H1 (cell line): ENCODE measurements around the gene MRPL32. TPM values are rescaled to one million over a fixed set of nuclear protein-coding genes. Genes with fewer than 3 reads are reported as not detected.

Source experiments
- CEBPB ChIP-seq: IDR thresholded peaks from 2 replicates; pipeline ENCODE4 v1.6.1; 2012; ENCODE audit warnings: low read depth, low read length
- CTBP2 ChIP-seq: IDR thresholded peaks from 2 replicates; pipeline ENCODE4 v1.7.0; 2011; ENCODE audit warnings: borderline replicate concordance, mild to moderate bottlenecking, moderate library complexity, mixed read lengths, low read length; ENCODE audit not compliant: insufficient read depth, insufficient read length
- POLR2AphosphoS5 ChIP-seq: IDR thresholded peaks from 2 replicates; pipeline ENCODE4 v1.6.1; 2011; ENCODE audit warnings: low read depth, low read length
- TBP ChIP-seq: IDR thresholded peaks from 2 replicates; pipeline ENCODE4 v1.6.1; 2011; ENCODE audit warnings: low read depth, low read length, improper control_type of control experiment
- polyA plus RNA-seq, 7 experiments: library from polyadenylated mRNA; depleted of rRNA in 3 of 7; stranded (reverse) in 5 of 7; unstranded in 2 of 7; fragments of >200 nt in 5 of 7; fragments of 200-250 nt in 2 of 7; gene quantifications; 1 replicate in 5 of 7; 2 replicates in 1 of 7; 4 replicates in 1 of 7; pipeline versions ENCODE4 v1.2.1 to v1.2.3, GENCODE V29; 2011 to 2013; ENCODE audit warnings: missing spikeins in 2 of 7, mixed read lengths in 2 of 7
- total RNA-seq: library from RNA; stranded (reverse); fragmentation: NEBNext Ultra II Directional; extraction: Animal tissue kit (Norgen Biotek cat#: 25700); gene quantifications from 2 replicates; pipeline ENCODE4 v1.2.1, GENCODE V29; 2021
- TF ChIP-seq, protein P1 (sequence below): fragments of 300-600 bp; sonication (generic); IDR thresholded peaks from 2 replicates; pipeline ENCODE4 v1.7.1; 2012; ENCODE audit warnings: low read length, moderate library complexity, mild to moderate bottlenecking, inconsistent platforms; ENCODE audit not compliant: insufficient replicate concordance

Gene MRPL32
- total and polyA plus RNA-seq, 2 of the 8 experiments (the other 6 are each of a cell fraction or from before 2014, with no cell fraction given): 50.9 to 97.2 TPM

DNA sequence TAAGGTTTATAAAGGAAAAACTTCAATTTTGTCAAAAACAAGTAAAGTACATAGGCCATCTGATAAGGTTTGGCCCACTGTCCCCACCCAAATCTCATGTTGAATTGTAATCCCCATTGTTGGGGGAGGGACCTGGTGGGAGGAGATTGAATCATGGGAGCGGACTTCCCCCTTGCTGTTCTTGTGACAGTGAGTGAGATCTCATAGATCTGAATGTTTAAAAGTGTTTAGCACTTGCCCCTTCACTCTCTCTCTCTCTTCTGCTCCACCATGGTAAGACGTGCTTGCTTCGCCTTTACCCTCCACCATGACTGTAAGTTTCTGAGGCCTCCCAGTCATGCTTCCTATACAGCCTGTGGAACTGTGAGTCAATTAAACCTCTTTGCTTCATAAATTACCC, 18.2 kb downstream of the MRPL32 start (continued):
- TF ChIP-seq, protein P1, sequence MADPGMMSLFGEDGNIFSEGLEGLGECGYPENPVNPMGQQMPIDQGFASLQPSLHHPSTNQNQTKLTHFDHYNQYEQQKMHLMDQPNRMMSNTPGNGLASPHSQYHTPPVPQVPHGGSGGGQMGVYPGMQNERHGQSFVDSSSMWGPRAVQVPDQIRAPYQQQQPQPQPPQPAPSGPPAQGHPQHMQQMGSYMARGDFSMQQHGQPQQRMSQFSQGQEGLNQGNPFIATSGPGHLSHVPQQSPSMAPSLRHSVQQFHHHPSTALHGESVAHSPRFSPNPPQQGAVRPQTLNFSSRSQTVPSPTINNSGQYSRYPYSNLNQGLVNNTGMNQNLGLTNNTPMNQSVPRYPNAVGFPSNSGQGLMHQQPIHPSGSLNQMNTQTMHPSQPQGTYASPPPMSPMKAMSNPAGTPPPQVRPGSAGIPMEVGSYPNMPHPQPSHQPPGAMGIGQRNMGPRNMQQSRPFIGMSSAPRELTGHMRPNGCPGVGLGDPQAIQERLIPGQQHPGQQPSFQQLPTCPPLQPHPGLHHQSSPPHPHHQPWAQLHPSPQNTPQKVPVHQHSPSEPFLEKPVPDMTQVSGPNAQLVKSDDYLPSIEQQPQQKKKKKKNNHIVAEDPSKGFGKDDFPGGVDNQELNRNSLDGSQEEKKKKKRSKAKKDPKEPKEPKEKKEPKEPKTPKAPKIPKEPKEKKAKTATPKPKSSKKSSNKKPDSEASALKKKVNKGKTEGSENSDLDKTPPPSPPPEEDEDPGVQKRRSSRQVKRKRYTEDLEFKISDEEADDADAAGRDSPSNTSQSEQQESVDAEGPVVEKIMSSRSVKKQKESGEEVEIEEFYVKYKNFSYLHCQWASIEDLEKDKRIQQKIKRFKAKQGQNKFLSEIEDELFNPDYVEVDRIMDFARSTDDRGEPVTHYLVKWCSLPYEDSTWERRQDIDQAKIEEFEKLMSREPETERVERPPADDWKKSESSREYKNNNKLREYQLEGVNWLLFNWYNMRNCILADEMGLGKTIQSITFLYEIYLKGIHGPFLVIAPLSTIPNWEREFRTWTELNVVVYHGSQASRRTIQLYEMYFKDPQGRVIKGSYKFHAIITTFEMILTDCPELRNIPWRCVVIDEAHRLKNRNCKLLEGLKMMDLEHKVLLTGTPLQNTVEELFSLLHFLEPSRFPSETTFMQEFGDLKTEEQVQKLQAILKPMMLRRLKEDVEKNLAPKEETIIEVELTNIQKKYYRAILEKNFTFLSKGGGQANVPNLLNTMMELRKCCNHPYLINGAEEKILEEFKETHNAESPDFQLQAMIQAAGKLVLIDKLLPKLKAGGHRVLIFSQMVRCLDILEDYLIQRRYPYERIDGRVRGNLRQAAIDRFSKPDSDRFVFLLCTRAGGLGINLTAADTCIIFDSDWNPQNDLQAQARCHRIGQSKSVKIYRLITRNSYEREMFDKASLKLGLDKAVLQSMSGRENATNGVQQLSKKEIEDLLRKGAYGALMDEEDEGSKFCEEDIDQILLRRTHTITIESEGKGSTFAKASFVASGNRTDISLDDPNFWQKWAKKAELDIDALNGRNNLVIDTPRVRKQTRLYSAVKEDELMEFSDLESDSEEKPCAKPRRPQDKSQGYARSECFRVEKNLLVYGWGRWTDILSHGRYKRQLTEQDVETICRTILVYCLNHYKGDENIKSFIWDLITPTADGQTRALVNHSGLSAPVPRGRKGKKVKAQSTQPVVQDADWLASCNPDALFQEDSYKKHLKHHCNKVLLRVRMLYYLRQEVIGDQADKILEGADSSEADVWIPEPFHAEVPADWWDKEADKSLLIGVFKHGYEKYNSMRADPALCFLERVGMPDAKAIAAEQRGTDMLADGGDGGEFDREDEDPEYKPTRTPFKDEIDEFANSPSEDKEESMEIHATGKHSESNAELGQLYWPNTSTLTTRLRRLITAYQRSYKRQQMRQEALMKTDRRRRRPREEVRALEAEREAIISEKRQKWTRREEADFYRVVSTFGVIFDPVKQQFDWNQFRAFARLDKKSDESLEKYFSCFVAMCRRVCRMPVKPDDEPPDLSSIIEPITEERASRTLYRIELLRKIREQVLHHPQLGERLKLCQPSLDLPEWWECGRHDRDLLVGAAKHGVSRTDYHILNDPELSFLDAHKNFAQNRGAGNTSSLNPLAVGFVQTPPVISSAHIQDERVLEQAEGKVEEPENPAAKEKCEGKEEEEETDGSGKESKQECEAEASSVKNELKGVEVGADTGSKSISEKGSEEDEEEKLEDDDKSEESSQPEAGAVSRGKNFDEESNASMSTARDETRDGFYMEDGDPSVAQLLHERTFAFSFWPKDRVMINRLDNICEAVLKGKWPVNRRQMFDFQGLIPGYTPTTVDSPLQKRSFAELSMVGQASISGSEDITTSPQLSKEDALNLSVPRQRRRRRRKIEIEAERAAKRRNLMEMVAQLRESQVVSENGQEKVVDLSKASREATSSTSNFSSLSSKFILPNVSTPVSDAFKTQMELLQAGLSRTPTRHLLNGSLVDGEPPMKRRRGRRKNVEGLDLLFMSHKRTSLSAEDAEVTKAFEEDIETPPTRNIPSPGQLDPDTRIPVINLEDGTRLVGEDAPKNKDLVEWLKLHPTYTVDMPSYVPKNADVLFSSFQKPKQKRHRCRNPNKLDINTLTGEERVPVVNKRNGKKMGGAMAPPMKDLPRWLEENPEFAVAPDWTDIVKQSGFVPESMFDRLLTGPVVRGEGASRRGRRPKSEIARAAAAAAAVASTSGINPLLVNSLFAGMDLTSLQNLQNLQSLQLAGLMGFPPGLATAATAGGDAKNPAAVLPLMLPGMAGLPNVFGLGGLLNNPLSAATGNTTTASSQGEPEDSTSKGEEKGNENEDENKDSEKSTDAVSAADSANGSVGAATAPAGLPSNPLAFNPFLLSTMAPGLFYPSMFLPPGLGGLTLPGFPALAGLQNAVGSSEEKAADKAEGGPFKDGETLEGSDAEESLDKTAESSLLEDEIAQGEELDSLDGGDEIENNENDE: no peak
- no peak for TF ChIP-seq TBP
- TF ChIP-seq CTBP2: no peak
- no peak for TF ChIP-seq POLR2AphosphoS5
- no peak for TF ChIP-seq CEBPB
